Hepatocyte (in vitro differentiated cells): ENCODE data around the gene CD69. TPM values are rescaled to one million over a fixed set of nuclear protein-coding genes. Genes with fewer than 3 reads are reported as not detected.

ENCODE experiments used
- DNase-seq: peaks from one replicate; pipeline ENCODE4 v3.0.0-alpha.2; 2016; ENCODE audit warnings: low spot score
- H2AFZ ChIP-seq: fragments of 200-600 bp; sonication (generic); 2 replicates; pipeline ENCODE4 v1.6.0; 2016; ENCODE audit warnings: antibody characterized with exemption, mild to moderate bottlenecking
- H3K27ac ChIP-seq: fragments of 200-600 bp; sonication (generic); 2 replicates; pipeline ENCODE4 v1.5.1; 2016; ENCODE audit warnings: mild to moderate bottlenecking
- H3K27me3 ChIP-seq: fragments of 200-600 bp; sonication (generic); 2 replicates; pipeline ENCODE4 v1.6.1; 2016
- H3K36me3 ChIP-seq: fragments of 200-600 bp; sonication (generic); replicated peaks from 2 replicates; pipeline ENCODE4 v1.5.1; 2016; ENCODE audit warnings: low read depth; ENCODE audit not compliant: insufficient read depth
- H3K4me1 ChIP-seq: fragments of 200-600 bp; sonication (generic); 2 replicates; pipeline ENCODE4 v1.5.1; 2016; ENCODE audit warnings: mild to moderate bottlenecking, moderate library complexity; ENCODE audit not compliant: insufficient read depth
- H3K4me2 ChIP-seq: fragments of 200-600 bp; sonication (generic); 2 replicates; pipeline ENCODE4 v1.6.0; 2016
- H3K4me3 ChIP-seq: fragments of 200-600 bp; sonication (generic); 2 replicates; pipeline ENCODE4 v1.5.1; 2016; ENCODE audit warnings: mild to moderate bottlenecking
- H3K79me2 ChIP-seq: fragments of 200-600 bp; sonication (generic); 2 replicates; pipeline ENCODE4 v1.6.0; 2017; ENCODE audit warnings: mild to moderate bottlenecking
- H3K9me2 ChIP-seq: fragments of 200-600 bp; sonication (generic); replicated peaks from 2 replicates; pipeline ENCODE4 v1.6.0; 2017; ENCODE audit warnings: mild to moderate bottlenecking; ENCODE audit not compliant: insufficient read depth
- H3K9me3 ChIP-seq: fragments of 200-600 bp; sonication (generic); 2 replicates; pipeline ENCODE4 v1.5.1; 2016; ENCODE audit warnings: low read depth, mild to moderate bottlenecking
- H4K20me1 ChIP-seq: fragments of 200-600 bp; sonication (generic); 2 replicates; pipeline ENCODE4 v1.6.0; 2016; ENCODE audit warnings: mild to moderate bottlenecking; ENCODE audit not compliant: insufficient read depth, poor library complexity, severe bottlenecking
- EZH2 ChIP-seq: fragments of 200-600 bp; sonication (generic); IDR thresholded peaks from 2 replicates; pipeline ENCODE4 v1.6.1; 2016; ENCODE audit warnings: antibody characterized with exemption, mild to moderate bottlenecking, borderline replicate concordance
- EZH2phosphoT487 ChIP-seq: fragments of 200-600 bp; sonication (generic); IDR thresholded peaks from one replicate; pipeline ENCODE4 v1.6.1; 2018; ENCODE audit warnings: antibody characterized with exemption, mild to moderate bottlenecking, low read depth, moderate library complexity; ENCODE audit not compliant: unreplicated experiment, severe bottlenecking
- WGBS: methylation state at CpG from one replicate; pipeline ENCODE4 v1.1.6; 2016; ENCODE audit warnings: low lambda C conversion rate; ENCODE audit errors: missing lambda C conversion rate; 5-methylcytosine and 5-hydroxymethylcytosine counted together
- polyA plus RNA-seq: library from polyadenylated mRNA; unstranded; fragments of >200 nt; fragmentation: Nextera tagmentation; extraction: Ambion mirVana; gene quantifications from 2 replicates; pipeline ENCODE4 v1.2.1, GENCODE V29; 2016
- total RNA-seq: library from RNA; depleted of rRNA; stranded (reverse); fragments of >200 nt; gene quantifications from 2 replicates; pipeline ENCODE4 v1.2.3, GENCODE V29; 2014
- TF ChIP-seq, protein P1 (sequence below): fragments of 200-600 bp; sonication (generic); IDR thresholded peaks from 2 replicates; pipeline ENCODE4 v1.5.1; 2016; ENCODE audit warnings: antibody characterized with exemption, mild to moderate bottlenecking; ENCODE audit not compliant: poor library complexity

Gene CD69
- total and polyA plus RNA-seq, 2 experiments from 2014 or later: 0.07 to 0.57 TPM

DNA sequence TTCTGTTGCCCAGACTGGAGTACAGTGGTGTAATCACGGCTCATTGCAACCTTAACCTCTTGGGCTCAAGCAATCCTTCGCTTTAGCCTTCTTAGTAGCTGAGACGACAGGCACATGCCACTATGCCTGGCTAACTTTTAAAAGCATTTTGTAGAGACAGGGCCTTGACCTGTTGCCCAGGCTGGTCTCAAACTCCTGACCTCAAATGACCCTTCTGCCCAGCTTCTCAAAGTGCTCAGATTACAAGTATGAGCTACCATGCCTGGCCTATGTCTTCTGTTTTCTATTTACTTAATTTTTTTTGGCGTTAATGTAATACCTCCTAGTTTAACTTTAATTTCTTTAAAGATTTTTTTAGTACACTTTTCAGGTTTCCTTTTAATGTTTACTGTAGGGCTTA is 46.0 kb upstream of the CD69 start:
- H3K4me3 ChIP-seq: no peak overlapping the region
- DNase-seq: no peak
- H3K9me2 ChIP-seq: no peaks in the 10 kb centered on the region
- no peaks in the 10 kb centered on the region for H3K4me1 ChIP-seq
- H3K27me3 ChIP-seq: no peaks in the 10 kb centered on the region
- no peak overlapping the region for H3K27ac ChIP-seq
- H4K20me1 ChIP-seq: no peaks in the 10 kb centered on the region
- 79% methylated on average over 4 of the region's 4 CpGs for WGBS
- no peaks in the 10 kb centered on the region for H3K79me2 ChIP-seq
- H3K4me2 ChIP-seq: no peak overlapping the region
- H3K9me3 ChIP-seq: no peaks in the 10 kb centered on the region
- TF ChIP-seq EZH2 (no peak), EZH2phosphoT487 (no peak)
- TF ChIP-seq, protein P1, sequence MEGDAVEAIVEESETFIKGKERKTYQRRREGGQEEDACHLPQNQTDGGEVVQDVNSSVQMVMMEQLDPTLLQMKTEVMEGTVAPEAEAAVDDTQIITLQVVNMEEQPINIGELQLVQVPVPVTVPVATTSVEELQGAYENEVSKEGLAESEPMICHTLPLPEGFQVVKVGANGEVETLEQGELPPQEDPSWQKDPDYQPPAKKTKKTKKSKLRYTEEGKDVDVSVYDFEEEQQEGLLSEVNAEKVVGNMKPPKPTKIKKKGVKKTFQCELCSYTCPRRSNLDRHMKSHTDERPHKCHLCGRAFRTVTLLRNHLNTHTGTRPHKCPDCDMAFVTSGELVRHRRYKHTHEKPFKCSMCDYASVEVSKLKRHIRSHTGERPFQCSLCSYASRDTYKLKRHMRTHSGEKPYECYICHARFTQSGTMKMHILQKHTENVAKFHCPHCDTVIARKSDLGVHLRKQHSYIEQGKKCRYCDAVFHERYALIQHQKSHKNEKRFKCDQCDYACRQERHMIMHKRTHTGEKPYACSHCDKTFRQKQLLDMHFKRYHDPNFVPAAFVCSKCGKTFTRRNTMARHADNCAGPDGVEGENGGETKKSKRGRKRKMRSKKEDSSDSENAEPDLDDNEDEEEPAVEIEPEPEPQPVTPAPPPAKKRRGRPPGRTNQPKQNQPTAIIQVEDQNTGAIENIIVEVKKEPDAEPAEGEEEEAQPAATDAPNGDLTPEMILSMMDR: no peak
- no peak overlapping the region for H2AFZ ChIP-seq
- no peaks in the 10 kb centered on the region for H3K36me3 ChIP-seq

DNA sequence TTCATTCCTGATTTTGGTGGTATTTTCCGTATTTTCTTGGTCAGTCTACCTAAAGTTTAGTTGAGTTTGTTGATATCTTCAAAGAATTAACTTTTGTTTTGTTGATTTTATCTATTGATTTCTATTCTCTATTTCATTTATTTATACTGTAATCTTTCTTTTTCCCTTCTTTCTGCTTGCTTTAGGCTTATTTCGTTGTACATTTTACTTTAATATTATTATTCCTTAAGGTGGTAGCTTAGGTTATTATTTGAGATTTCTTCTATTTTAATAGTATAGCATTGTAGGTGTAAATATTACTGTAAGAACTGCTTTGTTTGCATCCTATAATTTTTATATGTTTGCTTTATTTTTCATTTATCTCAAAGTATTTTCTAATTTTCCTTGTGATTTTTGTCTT is 45.2 kb upstream of the CD69 start:
- no peak for TF ChIP-seq EZH2
- TF ChIP-seq EZH2phosphoT487: no peak
- TF ChIP-seq, protein P1: no peak
- DNase-seq: no peak
- Histone ChIP-seq H3K36me3 (no peaks in the 10 kb centered on the region), H3K27me3 (no peaks in the 10 kb centered on the region), H3K4me3 (no peak overlapping the region), H3K9me3 (no peaks in the 10 kb centered on the region), H3K4me1 (no peaks in the 10 kb centered on the region), H3K27ac (no peak overlapping the region), H3K79me2 (no peaks in the 10 kb centered on the region), H4K20me1 (no peaks in the 10 kb centered on the region), H3K9me2 (no peaks in the 10 kb centered on the region), H3K4me2 (no peak overlapping the region), H2AFZ (no peak overlapping the region)
- 100% methylated on average over 2 of the region's 2 CpGs for WGBS

DNA sequence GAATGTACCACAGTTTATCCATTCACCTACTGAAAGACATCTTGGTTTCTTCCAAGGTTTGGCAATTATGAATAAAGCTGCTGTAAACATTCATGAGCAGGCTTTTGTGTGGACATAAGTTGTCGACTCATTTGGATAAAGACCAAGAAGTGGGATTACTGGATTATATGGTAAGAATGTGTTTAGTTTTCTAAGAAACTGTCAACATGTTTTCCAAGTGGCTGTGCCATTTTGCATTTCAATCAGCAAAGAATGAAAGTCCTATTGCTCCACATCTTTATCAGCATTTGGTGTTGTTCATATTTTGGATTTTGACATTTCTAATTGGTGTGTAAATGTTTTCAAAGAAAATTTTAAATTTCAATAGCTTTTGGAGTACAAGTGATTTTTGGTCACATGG is 39.3 kb upstream of the CD69 start:
- Histone ChIP-seq H3K9me2 (no peaks in the 10 kb centered on the region), H3K4me1 (no peaks in the 10 kb centered on the region), H3K36me3 (no peaks in the 10 kb centered on the region), H3K4me3 (no peak overlapping the region), H3K27ac (no peak overlapping the region), H3K27me3 (no peaks in the 10 kb centered on the region), H4K20me1 (no peaks in the 10 kb centered on the region), H3K4me2 (no peak overlapping the region), H3K9me3 (no peaks in the 10 kb centered on the region), H3K79me2 (no peaks in the 10 kb centered on the region), H2AFZ (no peak overlapping the region)
- no peak for DNase-seq
- 48% methylated on average over 1 of the region's 1 CpG for WGBS
- TF ChIP-seq EZH2 (no peak), EZH2phosphoT487 (no peak)
- TF ChIP-seq, protein P1: no peak
